ENCODE measurements around the gene ELFN2.

GRCh38 chr22:37473437-37473946 is 46.2 kb upstream of the ELFN2 start:
- TF ChIP-seq CTCF (IDR thresholded peaks at IDR 0.05) (no peak), POLR2A (IDR thresholded peaks at IDR 0.05) (no peak), EP300 (IDR thresholded peaks at IDR 0.05) (no peak)
